Activated T-helper 1 cell treated with Interleukin-2 at 50 U/mL for 16 hours (primary cell): ENCODE results near the gene ACTR10.
"Not testable (repeated sequence)": the region's sequence is repeated elsewhere in the genome, so short reads cannot be mapped to it uniquely, and the experiment has no call there.

ENCODE experiments used
- DNase-seq: peaks from one replicate; pipeline ENCODE4 v3.0.0-alpha.2; 2020; ENCODE audit warnings: low read depth

ACTR10 gene

GRCh38 chr14:58216544-58216943 is 16.6 kb downstream of the ACTR10 start:
- DNase-seq: no peak

DNA sequence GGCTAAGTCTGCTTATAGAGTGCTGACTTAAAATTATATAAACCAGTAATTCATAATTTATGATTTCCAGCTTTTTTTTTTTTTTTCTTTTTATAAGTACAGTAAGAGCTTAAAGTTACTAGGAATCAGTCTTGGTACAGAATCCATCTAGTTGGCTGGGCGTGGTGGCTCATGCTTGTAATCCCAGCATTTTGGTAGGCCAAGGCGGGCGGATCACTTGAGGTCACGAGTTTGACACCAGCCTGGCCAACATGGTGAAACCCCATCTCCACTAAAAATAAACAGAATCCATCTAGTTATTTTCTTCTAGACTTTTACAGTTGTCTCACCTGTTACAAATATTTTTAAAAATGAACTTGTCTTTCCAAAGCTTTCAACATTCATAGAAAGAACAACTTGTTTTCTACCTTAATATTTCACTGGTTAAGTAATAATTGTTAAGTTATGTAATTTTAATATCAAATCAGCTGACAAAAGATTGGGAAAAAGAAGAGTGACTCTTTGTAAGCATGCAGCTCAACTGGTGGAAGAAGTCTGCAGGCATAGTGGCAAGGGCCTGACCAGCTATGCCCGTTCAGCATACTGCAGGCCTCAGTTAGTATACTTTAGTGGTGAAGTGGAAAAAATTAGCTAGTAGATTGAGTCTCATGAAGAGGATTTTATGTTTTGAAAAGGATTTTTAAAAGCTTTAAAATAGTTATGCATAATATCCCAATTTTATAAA is 27.3 kb downstream of the ACTR10 start:
- no peak for DNase-seq

- no peak for DNase-seq
Measured at GRCh38 chr14:58238252-58239243, 38.6 kb downstream of the ACTR10 start.

GRCh38 chr14:58239244-58240195 is 39.6 kb downstream of the ACTR10 start:
- peak; percentile 64 for DNase-seq

DNA sequence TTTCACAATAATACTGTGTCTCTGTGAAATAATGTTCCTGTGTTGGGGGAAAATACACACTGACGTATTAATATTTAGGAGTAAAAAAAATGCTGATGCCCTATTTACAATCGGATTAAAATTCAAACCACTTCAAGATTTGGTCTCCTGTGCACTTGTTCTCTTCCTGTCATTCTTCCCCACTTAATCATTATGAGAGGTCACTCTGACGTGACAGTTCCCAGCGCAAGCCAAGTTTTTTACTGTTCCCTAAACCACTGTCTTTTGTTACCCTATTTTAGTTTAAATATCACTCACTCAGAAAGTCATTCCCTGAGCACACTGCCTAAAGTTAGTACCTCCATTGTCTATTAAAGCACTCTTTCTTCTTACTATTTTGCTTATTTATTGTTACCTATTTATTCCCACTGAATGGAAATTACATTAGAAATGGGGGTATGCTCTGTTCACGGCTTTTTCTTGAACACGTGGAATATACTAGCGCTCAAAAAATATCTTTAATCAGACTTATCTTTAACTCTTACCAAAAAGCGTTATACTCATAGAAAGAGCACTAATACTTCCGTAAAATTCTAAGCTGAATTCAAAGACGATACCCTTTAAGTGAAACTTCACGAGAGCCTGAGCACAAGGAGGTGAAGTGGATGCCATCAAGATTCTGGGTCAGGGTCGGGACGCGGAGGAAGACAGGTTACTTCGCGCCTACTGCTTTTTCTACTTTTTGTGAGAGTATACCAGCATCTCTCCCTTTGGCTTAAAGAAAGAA is 44.0 kb downstream of the ACTR10 start:
- no peak for DNase-seq

DNA sequence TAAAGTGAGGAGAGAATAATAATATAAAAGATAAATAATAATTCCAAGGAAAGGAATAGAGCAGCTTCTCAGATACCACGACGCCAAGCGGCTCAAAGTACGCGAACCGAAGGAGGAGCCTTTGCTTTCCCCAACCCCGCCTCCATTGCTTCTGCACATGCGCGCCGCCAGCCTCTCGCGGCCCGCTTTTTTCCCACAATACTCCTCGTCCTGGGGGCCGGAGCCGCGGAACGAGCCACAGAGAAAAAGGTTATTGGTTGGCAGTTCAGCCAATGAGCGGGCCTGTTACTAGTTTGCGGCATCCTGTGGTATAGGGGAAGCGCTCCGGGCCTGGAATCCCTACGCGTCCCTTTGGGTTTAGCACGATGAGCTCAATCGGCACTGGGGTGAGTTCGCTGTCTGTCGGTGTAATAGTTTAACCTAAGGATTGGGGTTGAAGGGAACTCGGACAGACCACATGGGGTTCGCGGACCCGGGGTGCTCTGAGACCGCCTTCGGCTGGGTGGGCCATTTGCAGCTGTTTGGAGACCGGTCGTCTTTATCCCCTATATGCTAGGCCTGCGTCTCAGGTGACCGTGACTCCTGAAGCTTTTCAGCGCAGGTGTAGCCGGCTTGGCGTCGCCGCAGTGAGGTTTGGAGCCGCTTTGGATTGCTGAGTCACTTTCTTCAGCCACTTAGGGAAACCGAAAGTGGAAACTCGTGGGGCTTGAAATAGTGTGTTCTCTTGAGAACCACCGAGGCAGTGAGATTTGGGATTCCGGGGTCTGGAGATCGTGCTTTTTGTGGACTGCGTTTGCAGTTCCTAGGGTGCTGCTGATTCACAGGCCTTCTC is 44.8 kb downstream of the ACTR10 start, which contains the start of gene PSMA3:
Gene PSMA3, plus strand, starts transcription at position 288 of the 832 bp plus-strand sequence. Its CDS starts 78 bp downstream, at position 366.
- DNase-seq: peak; percentile 96

DNA sequence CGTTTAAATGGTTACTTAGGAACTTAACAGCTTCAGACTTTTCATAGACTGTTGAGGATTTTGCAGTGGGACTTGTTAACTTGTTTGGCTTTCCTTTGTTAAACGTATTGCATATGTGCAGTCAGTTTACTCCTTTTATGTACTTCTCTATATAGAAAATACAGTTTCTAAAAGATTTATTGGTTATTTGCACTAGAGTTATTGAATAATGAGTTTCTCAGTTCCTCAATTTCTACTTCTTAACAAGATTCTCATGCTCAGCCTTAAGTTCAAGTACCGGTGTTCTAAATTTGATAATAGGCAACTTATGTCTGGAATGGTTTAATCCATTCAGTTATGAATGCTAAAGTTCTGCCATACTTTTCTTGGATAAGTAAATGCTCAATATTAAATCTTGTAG is 45.6 kb downstream of the ACTR10 start:
- no peak for DNase-seq

DNA sequence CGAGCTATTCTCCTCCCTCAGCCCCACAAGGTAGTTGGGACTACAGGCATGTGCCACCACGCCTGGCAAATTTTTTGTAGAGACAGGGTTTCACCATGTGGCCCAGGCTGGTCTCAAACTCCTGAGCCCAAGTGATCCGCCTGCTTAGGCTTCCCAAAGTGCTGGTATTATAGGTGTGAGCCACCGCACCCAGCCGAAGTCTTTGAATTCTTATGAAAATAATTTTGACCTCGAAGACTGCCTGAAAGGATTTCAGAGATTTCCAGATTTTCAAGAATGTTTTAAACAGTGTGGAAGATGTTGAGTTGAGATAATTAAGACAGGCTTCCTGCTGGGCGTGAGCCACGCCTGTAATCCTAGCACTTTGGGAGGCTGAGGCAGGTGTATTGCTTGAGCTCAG is 49.7 kb downstream of the ACTR10 start:
- no peak for DNase-seq

- no peak for DNase-seq
Measured at GRCh38 chr14:58258156-58258555, 58.2 kb downstream of the ACTR10 start.

GRCh38 chr14:58262005-58262404 is 62.1 kb downstream of the ACTR10 start:
- DNase-seq: not testable (repeated sequence)

DNA sequence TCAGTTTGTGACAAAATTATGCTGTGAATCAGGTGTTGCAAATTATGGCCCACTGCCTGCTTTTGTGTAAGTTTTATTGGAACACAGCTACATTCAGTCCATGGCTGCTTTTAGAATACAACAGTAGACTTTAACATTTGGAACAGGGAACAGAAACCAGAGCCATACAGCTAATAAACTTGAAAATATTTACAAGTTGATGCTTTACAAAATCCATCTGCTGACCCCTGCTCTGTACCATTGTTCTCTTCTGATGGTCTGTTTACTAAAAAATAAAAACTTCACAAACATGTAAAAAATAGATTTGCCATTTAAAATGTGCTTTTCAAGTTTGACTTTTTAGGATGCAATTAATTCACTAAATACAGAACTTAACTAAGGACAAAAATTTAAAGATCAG is 65.5 kb downstream of the ACTR10 start:
- no peak for DNase-seq

- no peak for DNase-seq
Measured at GRCh38 chr14:58270628-58271027, 70.7 kb downstream of the ACTR10 start.

DNA sequence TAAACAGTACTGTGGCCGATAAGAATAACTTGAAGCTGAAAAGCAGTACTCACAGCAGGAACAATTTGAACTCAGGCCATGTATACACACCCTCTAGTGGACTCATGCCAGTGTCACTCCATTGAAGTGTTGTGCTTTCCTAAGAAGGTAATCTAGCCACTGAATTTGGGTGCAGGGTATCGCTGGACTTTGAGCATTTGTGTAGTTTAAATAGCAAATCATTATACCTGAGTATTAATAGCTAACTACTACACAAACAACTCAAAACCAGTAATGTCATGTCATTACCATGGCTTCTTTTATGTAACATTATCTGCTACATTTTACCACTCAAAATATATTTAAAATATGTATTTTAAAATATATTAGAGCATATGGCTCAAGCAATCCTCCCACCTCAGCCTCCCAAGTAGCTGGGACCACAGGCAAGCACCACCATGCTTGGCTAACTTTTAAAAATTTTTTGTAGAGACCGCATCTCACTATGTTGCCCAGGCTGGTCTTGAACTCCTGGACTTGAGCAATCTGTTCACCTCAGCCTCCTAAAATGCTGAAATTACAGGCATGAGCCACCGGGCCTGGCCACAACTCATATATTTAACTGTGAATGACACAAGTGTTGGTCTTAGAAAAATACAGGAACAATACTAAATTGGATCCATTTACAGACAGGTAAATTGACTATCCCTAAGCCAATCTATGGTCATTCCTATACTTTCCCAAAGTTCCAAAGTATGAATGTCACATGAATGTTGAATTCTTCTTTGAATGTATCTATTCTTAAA is 72.8 kb downstream of the ACTR10 start:
- no peak for DNase-seq

GRCh38 chr14:58274881-58275280 is 74.9 kb downstream of the ACTR10 start:
- no peak for DNase-seq

DNA sequence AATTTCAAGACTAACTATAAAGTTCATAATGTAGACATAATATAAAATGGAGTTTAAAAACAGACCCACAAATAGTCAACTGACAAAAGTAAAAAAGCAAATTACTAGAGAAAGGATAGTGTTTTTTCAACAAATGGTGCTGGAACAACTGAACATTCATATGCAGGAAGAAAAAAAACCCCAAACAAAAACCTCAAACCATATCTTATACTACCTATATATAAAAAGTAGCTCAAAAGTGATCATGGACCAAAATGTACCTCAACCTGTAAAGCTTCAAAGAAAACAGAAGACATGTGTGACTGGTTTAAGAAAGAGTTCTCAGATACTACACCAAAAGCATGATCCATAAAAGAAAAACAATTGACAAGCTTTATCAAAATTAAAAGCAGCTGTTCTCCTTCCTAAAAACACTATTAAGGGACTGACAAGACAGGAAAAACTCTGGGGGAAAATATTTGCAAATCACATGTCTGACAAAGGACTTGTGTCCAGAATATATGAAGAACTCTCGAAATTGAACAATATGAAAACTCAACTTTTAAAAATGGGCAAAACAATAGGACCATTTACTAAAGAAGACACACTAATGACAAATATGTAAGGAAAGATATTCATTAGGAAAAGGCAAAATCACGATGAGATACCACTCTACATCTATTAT is 75.7 kb downstream of the ACTR10 start:
- no peak for DNase-seq

GRCh38 chr14:58276208-58276607 is 76.3 kb downstream of the ACTR10 start:
- no peak for DNase-seq

- no peak for DNase-seq
Measured at GRCh38 chr14:58278177-58278576, 78.2 kb downstream of the ACTR10 start.

DNA sequence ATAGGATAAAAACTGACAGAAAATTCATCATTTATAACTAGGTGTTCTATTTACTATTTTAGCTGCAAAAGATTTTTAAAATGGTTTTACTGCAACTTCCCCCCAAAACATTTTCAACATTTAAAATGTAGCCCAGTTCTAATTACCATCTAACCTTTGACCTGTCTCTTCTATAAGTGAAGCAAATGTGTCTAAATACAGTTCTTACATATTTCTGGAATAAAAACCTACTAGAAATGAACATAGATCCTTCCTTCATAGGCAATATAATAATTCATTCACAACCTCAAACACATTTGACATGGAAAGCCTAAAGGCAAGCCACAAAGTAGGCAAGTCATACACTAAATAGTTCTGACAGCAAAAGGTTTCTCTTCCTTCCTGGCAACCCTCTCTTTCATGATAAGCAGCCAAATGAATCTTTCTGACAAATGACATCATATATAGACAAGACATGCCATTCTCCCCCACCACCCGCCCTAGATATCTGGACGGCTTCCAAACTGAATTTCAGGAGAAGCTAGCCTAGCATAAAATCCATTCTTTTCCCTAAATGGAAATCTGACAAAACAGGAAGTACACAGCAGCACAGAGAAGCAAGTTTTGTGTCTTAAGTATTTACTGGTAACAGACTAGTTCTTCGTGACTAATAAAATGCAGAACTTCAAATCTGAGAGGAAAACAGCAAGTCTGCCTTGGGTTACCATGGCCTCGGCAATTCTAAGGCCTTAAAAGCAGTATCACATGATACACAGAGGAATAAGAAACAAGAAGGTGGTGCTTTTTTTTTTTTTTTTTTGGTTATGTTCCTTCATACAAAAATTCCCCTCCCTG is 81.2 kb downstream of the ACTR10 start:
- DNase-seq: no peak
